Right ventricle myocardium superior (tissue), 1 donor: Measurements from ENCODE around the gene MAPK12. TPM values are rescaled to one million over a fixed set of nuclear protein-coding genes. Genes with fewer than 3 reads are reported as not detected.

Experiments used
- ATAC-seq: fragments of 200-7000 bp; cut with Tn5 transposase; one replicate; pipeline ENCODE4 v1.9.1; 2020; ENCODE audit warnings: mild to moderate bottlenecking; ENCODE audit not compliant: poor library complexity
- DNase-seq: peaks from one replicate; pipeline ENCODE4 v3.0.0-alpha.2; 2020
- intact Hi-C: fragments of 100-400 bp; cut with DNase I; formaldehyde crosslinking; loops from one replicate; pipeline ENCODE4 v1.11.2; 2022
- total RNA-seq: library from RNA; stranded (reverse); fragmentation: NEBNext Ultra II Directional; extraction: Animal tissue kit (Norgen Biotek cat#: 25700); gene quantifications from one replicate; pipeline ENCODE4 v1.2.1, GENCODE V29; 2021
- donor health status: DM: no; HTN: yes; CAD: no; lungs with severe emphysema.

Gene MAPK12
- total RNA-seq, 1 donor from 2014 or later, result 13.2 TPM

DNA sequence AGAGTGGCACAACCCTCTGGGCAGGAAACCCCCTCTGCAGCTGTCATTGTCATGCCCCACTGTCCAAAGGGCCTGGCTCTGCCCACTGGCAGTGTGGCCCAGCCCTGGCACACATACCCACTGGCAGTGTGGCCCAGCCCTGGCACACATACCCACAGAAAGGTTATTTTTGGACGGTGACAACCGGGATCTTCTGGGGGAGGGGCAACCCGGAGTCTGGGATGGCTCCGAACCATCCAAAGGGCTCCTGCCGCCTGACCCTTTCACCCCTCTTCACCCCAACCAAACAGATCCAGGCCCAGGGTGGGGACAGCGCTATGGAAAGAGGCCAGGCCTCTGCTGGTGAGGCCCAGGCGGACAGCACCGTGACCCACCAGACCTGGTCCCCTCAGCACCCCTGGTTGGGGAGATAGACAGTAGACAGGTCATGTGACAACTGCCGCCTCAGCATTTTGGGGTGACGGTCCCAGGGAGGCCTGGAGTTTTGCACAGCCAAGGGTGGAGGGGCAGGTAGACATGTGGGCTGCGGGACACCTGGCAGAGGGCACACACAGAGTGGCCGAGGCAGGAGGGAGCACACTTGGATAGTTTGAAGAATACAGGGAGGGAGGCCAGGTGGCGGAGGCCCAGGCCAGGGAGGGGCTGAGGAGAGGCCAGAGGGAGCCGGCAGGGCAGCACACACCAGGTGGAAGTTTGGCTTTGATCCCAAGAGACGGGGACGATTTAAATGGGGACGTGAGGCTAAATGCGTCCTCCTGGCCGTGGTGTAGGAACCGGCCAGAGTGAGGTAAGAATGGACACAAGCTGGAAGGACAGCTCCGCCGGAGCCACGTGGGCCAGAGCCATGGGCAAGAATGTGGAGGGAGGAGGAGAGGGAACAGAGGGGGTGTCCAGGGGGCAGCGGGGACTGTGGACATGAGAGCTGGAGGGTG, 2.9 kb downstream of the MAPK12 start:
- DNase-seq (peak; percentile 67), ATAC-seq (peak; percentile 86)
- intact Hi-C loops, result no loop called here

- ATAC-seq, result peak; percentile 26
- DNase-seq, result no peak
- intact Hi-C loops, result no loop called here
These were observed 3.8 kb downstream of the MAPK12 start for GRCh38 chr22:50257451-50258360.

GRCh38 chr22:50257041-50257440, 4.4 kb downstream of the MAPK12 start:
- intact Hi-C loops, result no loop called here
- DNase-seq (no peak), ATAC-seq (no peak)

DNA sequence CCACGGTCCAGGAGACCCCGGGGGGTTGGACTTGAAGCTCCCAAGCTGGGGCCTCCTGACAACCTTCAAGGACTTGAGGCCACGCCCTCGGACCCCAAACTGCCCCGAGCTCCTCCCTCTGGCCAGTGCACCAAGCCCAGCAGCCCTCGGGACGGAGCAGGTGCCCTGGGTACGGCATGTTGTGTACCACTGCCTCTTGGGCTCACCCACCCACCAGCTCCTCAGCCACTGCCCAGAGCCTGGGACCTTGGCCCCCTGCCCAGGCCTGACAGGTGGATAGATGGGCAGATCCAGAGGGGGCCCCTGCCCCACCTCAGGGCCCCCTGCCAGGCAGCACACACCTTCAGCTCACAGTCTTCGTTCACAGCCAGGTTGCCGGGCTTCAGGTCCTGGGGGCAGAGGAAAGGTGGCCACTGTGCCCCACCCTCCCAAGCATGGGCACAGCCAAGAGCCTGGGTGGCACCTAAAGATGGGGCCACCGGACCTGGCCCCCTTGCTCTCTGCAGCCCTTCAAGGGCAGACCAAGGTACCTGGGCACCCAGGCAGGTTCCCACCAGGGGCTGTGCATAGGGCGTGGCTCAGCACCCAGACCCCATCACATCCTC, 5.1 kb downstream of the MAPK12 start:
- DNase-seq, result no peak
- no peak for ATAC-seq
- intact Hi-C loops, result no loop called here

- ATAC-seq, result no peak
- no peak for DNase-seq
- intact Hi-C loops, result no loop called here
These were observed 5.9 kb downstream of the MAPK12 start for GRCh38 chr22:50255607-50256006.

DNA sequence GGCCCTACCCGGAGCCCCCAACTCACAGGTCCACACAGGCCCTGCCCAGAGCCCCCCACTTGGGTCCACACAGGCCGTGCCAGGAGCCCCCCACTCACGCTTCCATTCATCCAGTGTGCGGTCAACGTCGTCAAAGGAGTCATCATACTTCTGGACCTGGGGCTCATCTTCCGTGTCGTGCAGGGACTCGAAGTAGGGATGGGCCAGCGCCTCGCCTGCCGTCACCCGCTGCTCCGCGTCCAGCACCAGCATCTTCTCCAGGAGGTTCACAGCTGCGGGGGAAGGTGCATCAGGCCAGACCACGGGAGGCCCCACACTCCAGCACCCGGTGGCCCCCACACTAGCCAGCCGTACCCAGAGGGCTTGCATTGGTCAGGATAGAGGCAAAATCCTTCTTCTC, 6.4 kb downstream of the MAPK12 start:
- intact Hi-C loops, result no loop called here
- DNase-seq (no peak), ATAC-seq (no peak)

GRCh38 chr22:50253941-50254340, 7.5 kb downstream of the MAPK12 start:
- DNase-seq, result no peak
- intact Hi-C loops, result loop anchor here (5.0 kb wide), 1 partner anchor 73 kb away; the partner anchor contains the start of gene DENND6B

GRCh38 chr22:50253046-50253915, 8.2 kb downstream of the MAPK12 start:
- DNase-seq (no peak), ATAC-seq (no peak)
- intact Hi-C loops, result loop anchor here (5.0 kb wide), 1 partner anchor 74 kb away; the partner anchor contains the start of gene DENND6B

More at GRCh38 chr22:50253941-50254340, 7.5 kb downstream of the MAPK12 start:
- no peak for ATAC-seq

DNA sequence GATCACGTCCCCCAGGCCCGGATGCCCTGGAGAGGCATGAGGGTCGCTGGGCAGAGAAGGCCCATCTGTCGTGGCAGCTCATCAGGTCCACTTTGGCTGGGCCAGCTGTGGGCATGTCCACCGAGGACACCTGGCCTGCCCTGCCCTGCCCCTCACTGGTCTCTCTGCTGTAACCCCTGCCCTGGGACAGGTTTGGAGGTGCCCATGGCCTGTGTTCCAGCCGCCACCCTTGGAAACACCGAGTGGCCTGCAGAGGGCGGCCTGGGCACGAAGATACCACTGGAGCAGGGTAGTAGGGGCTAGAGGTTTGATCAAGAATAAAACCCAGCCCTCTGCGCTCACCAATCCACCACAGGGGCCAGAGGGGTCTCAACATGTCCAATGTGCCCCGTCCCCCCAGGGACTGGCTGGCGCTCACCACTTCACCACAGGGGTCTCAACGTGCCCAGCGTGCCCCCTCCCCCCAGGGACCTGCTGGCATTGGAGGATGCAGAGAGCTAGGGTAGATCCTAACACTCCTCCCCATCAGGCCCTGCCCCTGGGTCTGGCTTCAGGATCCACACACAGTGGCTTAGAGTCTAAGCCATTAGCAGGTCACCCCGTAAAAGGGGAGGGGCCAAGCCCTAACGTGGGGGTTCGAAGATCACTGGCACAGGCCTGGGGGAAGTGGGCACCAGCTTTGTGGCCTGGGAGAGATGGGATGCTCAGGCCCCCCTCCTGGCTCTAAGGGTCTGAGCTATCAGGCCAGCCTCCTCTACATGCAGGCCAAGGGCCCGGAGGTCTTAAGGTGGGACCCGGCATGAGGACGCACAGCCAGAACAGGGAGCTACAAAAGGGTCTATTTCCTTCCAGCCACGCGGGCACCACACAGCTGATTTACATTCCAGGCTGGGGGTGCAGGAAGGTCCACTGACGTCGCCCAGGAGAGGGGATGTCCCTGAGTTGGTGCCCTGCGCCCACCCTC, 9.1 kb downstream of the MAPK12 start:
- peak; percentile 86 for DNase-seq
- peak; percentile 82 for ATAC-seq
- intact Hi-C loops, result loop anchor here (5.0 kb wide), 1 partner anchor 75 kb away; the partner anchor contains the start of gene DENND6B

DNA sequence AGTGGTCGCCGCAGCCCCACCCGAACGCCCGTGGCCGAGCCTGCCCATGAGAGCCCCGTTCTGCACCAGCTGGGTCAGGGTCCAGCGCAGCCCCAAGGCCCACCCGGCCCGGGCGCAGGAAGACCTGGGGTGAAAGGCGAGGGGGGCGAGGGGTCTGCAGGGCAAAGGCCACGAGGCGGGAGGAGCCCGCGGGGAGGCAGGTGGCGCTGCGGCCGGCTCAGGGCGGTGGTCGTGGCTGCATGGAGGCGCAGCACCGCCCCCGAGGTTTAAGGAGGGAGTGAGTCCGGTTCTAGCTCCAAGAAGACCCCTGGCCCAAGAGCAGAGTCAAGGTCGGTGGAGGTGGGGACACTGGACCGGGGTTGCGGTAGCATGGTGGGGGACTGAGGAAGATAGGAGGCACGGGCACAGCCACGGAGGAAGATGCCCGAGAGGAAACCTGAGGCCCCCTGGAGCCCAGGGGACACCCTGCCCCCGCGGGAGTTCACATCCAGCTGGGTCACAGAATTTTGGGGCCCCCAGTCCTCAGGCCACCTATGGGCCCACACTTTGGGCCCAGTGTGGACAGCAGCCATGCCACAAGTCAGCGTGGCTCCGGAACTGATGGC, 9.9 kb downstream of the MAPK12 start:
- intact Hi-C loops, result loop anchor here (5.0 kb wide), 1 partner anchor 76 kb away; the partner anchor contains the start of gene DENND6B
- ATAC-seq, result no peak

GRCh38 chr22:50250555-50251476, 10.7 kb downstream of the MAPK12 start, which contains the start of gene HDAC10:
Gene HDAC10, minus strand, starts transcription at chr22:50251265. Its CDS starts 233 bp downstream, at chr22:50251032.
- intact Hi-C loops, result loop anchor here (5.0 kb wide), 1 partner anchor 76 kb away; the partner anchor contains the start of gene DENND6B
- ATAC-seq, result peak; percentile 86
- DNase-seq, result peak; percentile 92

More for the DNA sequence above, 9.9 kb downstream of the MAPK12 start:
- no peak for DNase-seq

- DNase-seq, result no peak
- no peak for ATAC-seq
- intact Hi-C loops, result loop anchor here (5.0 kb wide), 1 partner anchor 77 kb away; the partner anchor contains the start of gene DENND6B
These were observed 11.3 kb downstream of the MAPK12 start for GRCh38 chr22:50250249-50250554.

GRCh38 chr22:50249341-50250248, 11.9 kb downstream of the MAPK12 start:
- DNase-seq (no peak), ATAC-seq (no peak)
- intact Hi-C loops, result loop anchor here (5.0 kb wide), 1 partner anchor 78 kb away; the partner anchor contains the start of gene DENND6B
